ENCODE measurements around the gene RPH3AL. TPM values are rescaled to one million over a fixed set of nuclear protein-coding genes. Genes with fewer than 3 reads are reported as not detected.

The RPH3AL gene
- total and polyA plus RNA-seq, 3 donors from 2014 or later = 4.4 to 13.5 (median 6.5) TPM

DNA sequence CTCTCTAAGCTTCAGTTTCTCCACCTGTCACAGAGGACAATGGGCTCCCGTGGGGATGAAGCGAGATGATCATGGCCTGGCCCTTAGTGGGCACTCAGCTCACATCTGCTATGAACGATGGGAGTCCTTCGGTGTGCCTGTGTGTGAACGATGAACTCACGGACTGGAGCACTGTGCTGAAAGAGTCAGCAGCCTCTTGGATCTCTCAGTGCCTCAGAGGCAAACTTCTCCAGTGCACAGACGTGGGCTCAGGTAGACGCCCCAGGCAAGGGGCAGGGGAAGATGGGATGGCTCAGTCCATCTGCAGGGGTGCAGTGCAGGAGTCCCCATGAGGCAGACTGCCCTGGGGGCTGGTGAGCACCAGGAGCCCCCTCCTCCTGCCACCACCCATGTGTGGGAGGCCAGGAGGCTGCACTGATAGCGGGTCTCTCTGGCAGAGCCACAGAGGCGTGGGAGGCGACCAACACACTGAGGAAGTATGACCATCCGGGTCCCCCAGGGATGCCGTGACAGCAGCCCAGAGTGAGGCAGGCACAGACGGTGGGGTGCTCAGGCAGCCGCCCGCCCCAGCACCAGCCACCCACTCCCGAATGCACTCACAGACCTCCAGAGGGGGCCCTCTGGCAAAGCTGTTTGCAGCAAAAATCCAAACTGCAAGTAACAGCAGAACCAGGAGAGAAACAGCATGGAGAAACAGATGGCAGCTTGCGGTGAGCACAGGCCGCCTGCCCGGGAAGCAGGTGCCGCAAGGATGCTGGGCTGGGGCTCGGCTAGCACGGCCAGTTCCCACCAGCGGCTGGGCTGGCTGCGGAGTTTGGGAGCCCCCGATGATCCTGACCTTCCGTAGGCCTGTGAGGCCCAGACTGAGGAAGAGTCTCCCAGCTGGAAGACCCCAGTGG, 82.7 kb downstream of the RPH3AL start:
- no peak overlapping the region for H3K27ac ChIP-seq
- 74 to 76% methylated on average over 21 to 27 of the region's 27 CpGs for WGBS, 2 donors
- H3K9me3 ChIP-seq = no peaks in the 10 kb centered on the region
- no peaks in the 10 kb centered on the region for H3K36me3 ChIP-seq (ENCODE audit: low read depth, missing control alignments)
- TF ChIP-seq CTCF (IDR thresholded peaks at IDR 0.05) (no peak), POLR2A (IDR thresholded peaks at IDR 0.05) (no peak)
- intact Hi-C loops (cut with DNase I; ENCODE audit: low total_unique reads) = no loop called here
- H3K27me3 ChIP-seq = no peaks in the 10 kb centered on the region
- H3K4me1 ChIP-seq = no peaks in the 10 kb centered on the region
- H3K4me3 ChIP-seq = no peak overlapping the region
- peak; percentile 23 for DNase-seq

DNA sequence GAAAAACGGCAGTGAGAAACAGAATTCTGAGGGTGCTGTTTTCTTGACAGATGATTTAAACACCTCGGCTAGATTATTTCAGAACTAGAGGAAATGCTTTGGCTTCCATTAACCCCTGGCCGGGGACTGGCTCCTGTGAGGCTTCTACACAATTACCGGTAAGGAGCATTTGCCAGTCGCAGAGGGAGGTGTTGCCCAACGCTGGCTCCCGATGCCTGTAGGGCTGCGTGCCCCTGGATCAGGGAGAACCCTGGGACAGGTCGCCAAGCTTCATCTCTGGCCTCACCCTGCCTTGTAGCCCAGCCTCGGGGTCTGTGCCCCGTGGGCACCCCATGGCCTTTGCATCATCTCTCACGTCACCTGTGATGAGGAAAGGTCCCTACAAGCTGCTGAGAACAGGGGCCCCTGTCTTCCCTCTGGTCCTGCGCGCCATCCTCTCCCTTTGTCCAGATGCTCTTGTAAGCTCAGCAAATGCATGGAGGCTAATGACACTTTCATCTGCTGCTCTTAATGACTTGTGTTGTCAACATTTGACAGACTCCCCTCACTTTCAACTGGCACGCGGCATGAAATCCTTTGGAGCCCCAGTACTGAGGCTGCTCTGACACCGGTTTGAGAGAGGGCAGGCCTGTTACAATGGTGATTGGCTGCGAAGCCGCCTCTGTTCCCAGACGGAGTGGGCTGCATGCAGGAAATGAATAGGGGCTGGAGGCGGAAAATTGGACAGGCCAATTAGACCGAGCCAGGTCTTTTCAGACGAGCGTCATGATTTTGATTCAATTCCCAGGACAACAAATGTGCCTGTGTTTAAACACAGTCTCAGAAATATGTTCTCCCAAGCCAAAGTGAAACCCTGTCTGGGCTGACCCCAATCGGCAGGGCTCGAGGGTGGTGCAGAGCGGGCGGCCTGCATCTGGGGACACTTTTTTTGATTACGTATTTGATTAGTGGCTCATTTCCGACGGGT, 85.6 kb downstream of the RPH3AL start:
- no peaks in the 10 kb centered on the region for H3K9me3 ChIP-seq
- no peak for TF ChIP-seq POLR2A (IDR thresholded peaks at IDR 0.05)
- no peak for TF ChIP-seq CTCF (IDR thresholded peaks at IDR 0.05)
- 79 to 82% methylated on average over 30 to 31 of the region's 31 CpGs for WGBS, 2 donors
- DNase-seq = no peak
- intact Hi-C loops (cut with DNase I; ENCODE audit: low total_unique reads) = no loop called here
- H3K36me3 ChIP-seq (ENCODE audit: low read depth, missing control alignments) = no peaks in the 10 kb centered on the region
- H3K4me1 ChIP-seq = no peaks in the 10 kb centered on the region
- H3K27me3 ChIP-seq = no peaks in the 10 kb centered on the region
- no peak overlapping the region for H3K4me3 ChIP-seq
- no peak overlapping the region for H3K27ac ChIP-seq

DNA sequence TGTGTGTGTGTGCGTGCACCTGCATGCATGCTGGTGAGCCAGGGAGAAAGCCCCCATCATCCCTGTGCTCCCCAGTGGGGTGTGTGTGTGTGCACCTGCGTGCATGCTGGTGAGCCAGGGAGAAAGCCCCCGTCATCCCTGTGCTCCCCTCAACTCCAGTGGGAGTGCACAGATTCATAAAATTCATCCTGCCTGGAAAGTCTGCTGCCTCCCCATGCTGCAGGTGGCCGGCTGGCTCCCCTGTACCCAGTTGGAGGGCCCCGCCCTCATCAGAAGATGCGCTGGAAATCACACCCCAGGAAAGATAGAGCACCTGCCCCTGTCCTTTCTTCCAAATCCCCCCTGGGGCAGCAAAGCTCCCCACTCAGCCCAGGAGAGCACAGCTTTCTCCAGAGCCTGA, 86.4 kb downstream of the RPH3AL start:
- DNase-seq = no peak
- Histone ChIP-seq H3K9me3 (no peaks in the 10 kb centered on the region), H3K36me3 (ENCODE audit: low read depth, missing control alignments) (no peaks in the 10 kb centered on the region), H3K4me1 (no peaks in the 10 kb centered on the region), H3K4me3 (no peak overlapping the region), H3K27ac (no peak overlapping the region), H3K27me3 (no peaks in the 10 kb centered on the region)
- intact Hi-C loops (cut with DNase I; ENCODE audit: low total_unique reads) = no loop called here
- no peak for TF ChIP-seq POLR2A (IDR thresholded peaks at IDR 0.05)
- 89 to 100% methylated on average over 2 to 6 of the region's 6 CpGs for WGBS, 2 donors

GRCh38 chr17:265718-266117, 86.9 kb downstream of the RPH3AL start:
- H3K9me3 ChIP-seq = no peaks in the 10 kb centered on the region
- no peaks in the 10 kb centered on the region for H3K27me3 ChIP-seq
- DNase-seq = peak; percentile 29
- no peaks in the 10 kb centered on the region for H3K4me1 ChIP-seq
- no peaks in the 10 kb centered on the region for H3K36me3 ChIP-seq (ENCODE audit: low read depth, missing control alignments)
- WGBS, 2 donors = 65 to 68% methylated on average over 10 of the region's 10 CpGs
- H3K4me3 ChIP-seq = no peak overlapping the region
- intact Hi-C loops (cut with DNase I; ENCODE audit: low total_unique reads) = no loop called here
- H3K27ac ChIP-seq = no peak overlapping the region
- no peak for TF ChIP-seq POLR2A (IDR thresholded peaks at IDR 0.05)
- no peak for TF ChIP-seq CTCF (IDR thresholded peaks at IDR 0.05)

DNA sequence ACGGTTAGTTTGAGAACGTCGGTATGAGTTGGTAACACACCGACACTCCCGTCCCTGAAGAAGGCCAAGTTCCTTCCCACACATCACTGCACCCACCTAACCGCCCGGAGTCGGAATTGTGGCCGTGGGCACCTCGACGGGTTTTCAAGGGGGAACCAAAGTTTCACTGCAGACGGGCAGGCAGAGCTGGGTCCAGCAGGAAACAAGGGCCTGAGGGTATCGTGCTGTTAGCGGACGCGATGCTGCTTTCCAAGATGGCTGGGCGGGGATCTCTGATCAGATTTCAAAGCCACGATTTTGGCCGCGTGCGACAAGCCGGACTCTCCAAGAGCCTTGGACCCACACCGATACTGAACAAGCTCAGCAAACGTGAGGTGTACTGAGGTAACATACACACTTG, 88.8 kb downstream of the RPH3AL start:
- TF ChIP-seq POLR2A (IDR thresholded peaks at IDR 0.05) = no peak
- TF ChIP-seq CTCF (IDR thresholded peaks at IDR 0.05) = no peak
- no peak overlapping the region for H3K4me3 ChIP-seq
- H3K4me1 ChIP-seq = no peaks in the 10 kb centered on the region
- H3K27ac ChIP-seq = no peak overlapping the region
- intact Hi-C loops (cut with DNase I; ENCODE audit: low total_unique reads) = no loop called here
- WGBS, 2 donors = 93 to 95% methylated on average over 16 to 24 of the region's 24 CpGs
- no peaks in the 10 kb centered on the region for H3K36me3 ChIP-seq (ENCODE audit: low read depth, missing control alignments)
- H3K27me3 ChIP-seq = no peaks in the 10 kb centered on the region
- peak; percentile 10 for DNase-seq
- H3K9me3 ChIP-seq = no peaks in the 10 kb centered on the region

Data from testis (tissue), 3 donors.